BJ (cell line): Measurements from ENCODE around the gene ZNF554. TPM values are rescaled to one million over a fixed set of nuclear protein-coding genes. Genes with fewer than 3 reads are reported as not detected.
"Not testable (repeated sequence)": the region's sequence is repeated elsewhere in the genome, so short reads cannot be mapped to it uniquely, and the experiment has no call there.

Source experiments
- CTCF ChIA-PET: fragments of 350-600 bp; formaldehyde crosslinking; extraction: SDS; loops from one replicate; lab custom pipeline; 2021; ENCODE audit warnings: antibody characterized with exemption, inconsistent platforms; lab: Yijun Ruan, JAX
- POLR2A ChIA-PET: fragments of 300-600 bp; sonication (Branson Sonifier 250); formaldehyde crosslinking; extraction: SDS; loops from one replicate; lab custom pipeline; 2021; ENCODE audit warnings: antibody characterized with exemption; lab: Charles Lee
- DNase-seq: peaks from one replicate; pipeline ENCODE4 v3.0.0-alpha.2; 2011; ENCODE audit warnings: low read depth
- H3K27me3 ChIP-seq: 2 replicates; pipeline ENCODE4 v1.6.0; 2011; ENCODE audit warnings: low read length; ENCODE audit not compliant: control insufficient read depth, insufficient read depth
- H3K36me3 ChIP-seq: 2 replicates; pipeline ENCODE4 v1.5.1; 2011; ENCODE audit warnings: low read length; ENCODE audit not compliant: control insufficient read depth, insufficient read depth
- H3K4me3 ChIP-seq: 2 replicates; pipeline ENCODE4 v1.5.1; 2011; ENCODE audit warnings: low read depth, mild to moderate bottlenecking, control low read depth, low read length
- polyA plus RNA-seq: library from polyadenylated mRNA; depleted of rRNA; stranded (reverse); fragments of >200 nt; gene quantifications from 2 replicates; pipeline ENCODE4 v1.2.3, GENCODE V29; 2011
- TF ChIP-seq, protein P1 (sequence below): IDR thresholded peaks from 2 replicates; pipeline ENCODE4 v1.5.1; 2011; ENCODE audit warnings: low read depth, mild to moderate bottlenecking, control low read depth, inconsistent platforms, low read length, moderate library complexity; ENCODE audit not compliant: insufficient read depth

Gene ZNF554
- polyA plus RNA-seq, 1 experiment: 2.1 TPM

DNA sequence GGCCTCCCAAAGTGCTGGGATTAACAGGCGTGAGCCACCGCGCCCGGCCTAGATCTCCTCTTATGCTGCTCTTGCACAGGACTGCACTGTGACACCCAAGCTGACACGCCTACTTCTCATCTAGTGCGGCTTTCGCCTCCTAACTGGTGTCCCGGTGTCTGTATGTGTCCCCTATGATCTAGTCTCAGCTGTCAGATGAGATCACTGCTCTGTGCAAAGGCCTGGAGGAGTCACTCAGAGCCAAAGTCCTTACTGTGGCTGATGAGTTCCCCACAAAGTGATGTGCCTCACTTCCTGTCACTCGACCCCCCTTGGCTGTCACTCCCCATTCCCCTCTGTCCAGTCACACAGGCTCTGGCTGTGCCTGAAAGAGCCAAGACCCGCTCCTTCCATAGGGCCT, 50.0 kb downstream of the ZNF554 start:
- POLR2A ChIA-PET: no interaction called here
- CTCF ChIA-PET: interaction anchor here (1.1 kb wide), 1 partner anchor 12 kb away, joined by 3 read pairs; no protein-coding TSS in a partner anchor
- Histone ChIP-seq H3K4me3 (no peak overlapping the region), H3K36me3 (no peaks in the 10 kb centered on the region), H3K27me3 (no peaks in the 10 kb centered on the region)
- TF ChIP-seq, protein P1, sequence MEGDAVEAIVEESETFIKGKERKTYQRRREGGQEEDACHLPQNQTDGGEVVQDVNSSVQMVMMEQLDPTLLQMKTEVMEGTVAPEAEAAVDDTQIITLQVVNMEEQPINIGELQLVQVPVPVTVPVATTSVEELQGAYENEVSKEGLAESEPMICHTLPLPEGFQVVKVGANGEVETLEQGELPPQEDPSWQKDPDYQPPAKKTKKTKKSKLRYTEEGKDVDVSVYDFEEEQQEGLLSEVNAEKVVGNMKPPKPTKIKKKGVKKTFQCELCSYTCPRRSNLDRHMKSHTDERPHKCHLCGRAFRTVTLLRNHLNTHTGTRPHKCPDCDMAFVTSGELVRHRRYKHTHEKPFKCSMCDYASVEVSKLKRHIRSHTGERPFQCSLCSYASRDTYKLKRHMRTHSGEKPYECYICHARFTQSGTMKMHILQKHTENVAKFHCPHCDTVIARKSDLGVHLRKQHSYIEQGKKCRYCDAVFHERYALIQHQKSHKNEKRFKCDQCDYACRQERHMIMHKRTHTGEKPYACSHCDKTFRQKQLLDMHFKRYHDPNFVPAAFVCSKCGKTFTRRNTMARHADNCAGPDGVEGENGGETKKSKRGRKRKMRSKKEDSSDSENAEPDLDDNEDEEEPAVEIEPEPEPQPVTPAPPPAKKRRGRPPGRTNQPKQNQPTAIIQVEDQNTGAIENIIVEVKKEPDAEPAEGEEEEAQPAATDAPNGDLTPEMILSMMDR: no peak
- no peak for DNase-seq

DNA sequence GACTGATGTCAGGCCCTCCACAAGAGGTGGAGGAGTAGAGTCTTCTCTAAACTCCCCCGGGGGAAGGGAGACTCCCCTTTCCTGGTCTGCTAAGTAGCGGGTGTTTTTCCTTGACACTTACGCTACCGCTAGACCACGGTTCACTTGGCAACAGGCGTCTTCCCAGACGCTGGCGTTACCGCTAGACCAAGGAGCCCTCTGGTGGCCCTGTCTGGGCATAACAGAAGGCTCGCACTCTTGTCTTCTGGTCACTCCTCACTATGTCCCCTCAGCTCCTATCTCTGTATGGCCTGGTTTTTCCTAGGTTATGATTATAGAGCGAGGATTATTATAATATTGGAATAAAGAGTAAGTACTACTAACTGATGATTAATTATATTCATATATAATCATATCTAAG, 52.5 kb downstream of the ZNF554 start:
- H3K36me3 ChIP-seq, POLR2A ChIA-PET, H3K4me3 ChIP-seq, DNase-seq, H3K27me3 ChIP-seq: not testable (repeated sequence)
- TF ChIP-seq, protein P1: peak; percentile 31
- CTCF ChIA-PET: interaction anchor here (1.1 to 2.0 kb wide), 5 partner anchors 11 to 224 kb away, joined by 3 to 10 read pairs (median 3); no protein-coding TSS in a partner anchor

DNA sequence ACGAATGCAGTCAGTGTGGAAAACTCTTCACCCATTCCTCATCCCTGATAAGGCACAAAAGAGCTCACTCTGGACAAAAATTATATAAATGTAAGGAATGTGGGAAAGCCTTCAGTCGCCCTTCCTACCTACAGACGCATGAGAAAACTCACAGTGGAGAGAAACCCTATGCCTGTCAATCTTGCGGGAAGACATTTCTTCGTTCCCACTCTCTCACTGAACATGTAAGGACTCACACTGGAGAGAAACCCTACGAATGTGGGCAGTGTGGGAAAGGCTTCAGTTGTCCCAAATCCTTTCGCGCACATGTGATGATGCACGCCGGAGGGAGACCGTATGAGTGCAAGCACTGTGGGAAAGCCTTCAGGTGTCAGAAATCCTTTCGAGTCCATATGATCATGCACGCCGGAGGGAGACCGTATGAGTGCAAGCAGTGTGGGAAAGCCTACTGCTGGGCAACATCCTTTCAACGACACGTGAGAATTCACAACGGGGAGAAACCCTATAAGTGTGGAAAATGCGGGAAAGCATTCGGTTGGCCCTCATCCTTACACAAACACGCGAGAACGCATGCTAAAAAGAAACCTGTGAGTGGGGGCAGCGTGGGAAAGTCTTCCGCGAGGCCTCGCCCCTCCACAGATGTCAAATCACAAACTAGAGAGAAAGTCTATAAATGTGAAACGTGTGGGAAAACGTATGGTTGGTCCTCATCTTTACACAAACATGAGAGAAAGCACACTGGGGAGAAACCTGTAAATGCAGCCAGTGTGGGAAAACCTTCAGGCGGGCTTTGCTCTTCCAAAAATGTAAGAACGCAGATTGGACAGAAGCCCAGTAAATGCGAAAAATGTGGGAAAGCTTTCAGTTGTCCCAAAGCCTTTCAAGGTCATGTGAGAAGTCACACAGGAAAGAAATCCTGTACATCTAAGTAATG, 58.0 kb downstream of the ZNF554 start:
- DNase-seq: no peak
- TF ChIP-seq, protein P1: no peak
- H3K27me3 ChIP-seq: no peaks in the 10 kb centered on the region
- ChIA-PET POLR2A (no interaction called here), CTCF (interaction anchor here (2.1 kb wide), 1 partner anchor 10 kb away, joined by 8 read pairs; no protein-coding TSS in a partner anchor)
- H3K4me3 ChIP-seq: no peak overlapping the region
- no peaks in the 10 kb centered on the region for H3K36me3 ChIP-seq

DNA sequence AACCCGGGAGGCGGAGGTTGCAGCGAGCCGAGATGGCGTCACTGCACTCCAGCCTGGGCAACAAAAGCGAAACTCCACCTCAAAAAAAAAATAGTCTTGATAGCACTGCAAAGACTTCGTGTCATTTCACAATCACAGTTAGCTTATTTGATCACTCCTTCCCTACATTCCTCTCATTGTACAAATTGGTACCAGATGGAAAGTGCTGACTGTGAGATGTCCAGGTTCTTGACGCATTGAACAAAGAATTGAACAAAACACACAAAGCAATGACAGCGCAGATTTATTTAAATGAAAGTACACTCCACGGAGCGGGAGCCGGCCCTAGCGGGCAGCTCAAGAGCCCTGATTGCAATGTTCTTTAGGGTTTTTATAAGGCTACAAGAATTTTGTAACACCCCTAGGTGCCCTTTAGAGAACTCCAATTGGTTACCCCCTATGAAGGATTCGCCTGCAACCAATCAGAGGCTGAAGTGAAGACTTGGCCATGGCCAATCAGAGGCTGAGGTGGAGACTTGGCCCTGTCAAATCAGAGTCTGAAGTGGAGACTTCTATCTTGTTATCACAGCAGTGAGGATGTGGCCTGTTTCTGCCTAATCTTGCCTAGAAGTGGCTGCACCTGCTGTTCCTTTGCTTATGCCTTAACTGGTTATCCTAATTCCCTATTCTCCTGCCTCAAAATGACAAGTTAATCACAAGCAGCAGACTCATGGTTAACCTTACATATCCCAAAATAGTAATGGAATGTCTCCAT, 64.2 kb downstream of the ZNF554 start:
- POLR2A ChIA-PET: interaction anchor here (0.5 kb wide), 1 partner anchor 14 kb away, joined by 3 read pairs; no protein-coding TSS in a partner anchor
- DNase-seq: no peak
- no peak overlapping the region for H3K4me3 ChIP-seq

More for the DNA sequence above, 64.2 kb downstream of the ZNF554 start:
- TF ChIP-seq, protein P1: no peak
- no peaks in the 10 kb centered on the region for H3K27me3 ChIP-seq
- no peaks in the 10 kb centered on the region for H3K36me3 ChIP-seq
- CTCF ChIA-PET: interaction anchor here (0.6 to 0.9 kb wide), 2 partner anchors 11 to 96 kb away, joined by 3 read pairs; no protein-coding TSS in a partner anchor
